MM.1S (cell line): ENCODE data around the gene PHC3.
A peak's percentile ranks its signal among the peaks of the same experiment; 100 is the strongest.

Experiments
- DNase-seq: peaks from one replicate; pipeline ENCODE4 v3.0.0-alpha.2; 2015
- H2AFZ ChIP-seq: fragments of 300-600 bp; sonication (generic); 2 replicates; pipeline ENCODE4 v1.6.0; 2016; ENCODE audit warnings: antibody characterized with exemption, low read length
- H3F3A ChIP-seq: fragments of 300-600 bp; sonication (generic); 2 replicates; pipeline ENCODE4 v1.6.1; 2016; ENCODE audit warnings: mild to moderate bottlenecking, antibody characterized with exemption, low read length, moderate library complexity, mixed read lengths; ENCODE audit not compliant: insufficient read depth
- H3K27ac ChIP-seq: fragments of 300-600 bp; sonication (generic); 2 replicates; pipeline ENCODE4 v1.5.1; 2016; ENCODE audit warnings: mild to moderate bottlenecking, low read length
- H3K27me3 ChIP-seq: fragments of 300-600 bp; sonication (generic); replicated peaks from 2 replicates; pipeline ENCODE4 v1.6.0; 2016; ENCODE audit warnings: low read length; ENCODE audit not compliant: insufficient read depth
- H3K36me3 ChIP-seq: fragments of 300-600 bp; sonication (generic); replicated peaks from 2 replicates; pipeline ENCODE4 v1.6.1; 2016; ENCODE audit warnings: mild to moderate bottlenecking, low read length, mixed read lengths; ENCODE audit not compliant: insufficient read depth
- H3K4me1 ChIP-seq: fragments of 300-600 bp; sonication (generic); 2 replicates; pipeline ENCODE4 v1.6.1; 2016; ENCODE audit warnings: low read length, mixed read lengths
- H3K4me2 ChIP-seq: fragments of 300-600 bp; sonication (generic); 2 replicates; pipeline ENCODE4 v1.6.0; 2016; ENCODE audit warnings: low read depth, low read length
- H3K4me3 ChIP-seq: fragments of 300-600 bp; sonication (generic); 2 replicates; pipeline ENCODE4 v1.5.1; 2016; ENCODE audit warnings: low read length, mixed read lengths
- H3K79me2 ChIP-seq: fragments of 300-600 bp; sonication (generic); 2 replicates; pipeline ENCODE4 v1.6.1; 2016; ENCODE audit warnings: mixed run types, low read length, mixed read lengths
- H3K9ac ChIP-seq: fragments of 300-600 bp; sonication (generic); 2 replicates; pipeline ENCODE4 v1.6.1; 2016; ENCODE audit warnings: low read length, mixed read lengths
- H3K9me2 ChIP-seq: fragments of 300-600 bp; sonication (generic); replicated peaks from 2 replicates; pipeline ENCODE4 v1.6.1; 2016; ENCODE audit warnings: mild to moderate bottlenecking, low read length, mixed read lengths; ENCODE audit not compliant: insufficient read depth
- H3K9me3 ChIP-seq: fragments of 300-600 bp; sonication (generic); replicated peaks from 2 replicates; pipeline ENCODE4 v1.6.1; 2016; ENCODE audit warnings: mild to moderate bottlenecking, low read length, mixed read lengths; ENCODE audit not compliant: insufficient read depth
- H4K20me1 ChIP-seq: fragments of 300-600 bp; sonication (generic); 2 replicates; pipeline ENCODE4 v1.6.1; 2016; ENCODE audit warnings: mild to moderate bottlenecking, low read length, moderate library complexity, mixed read lengths; ENCODE audit not compliant: insufficient read depth
- EZH2 ChIP-seq: fragments of 300-600 bp; sonication (generic); optimal IDR thresholded peaks from 2 replicates; pipeline ENCODE3; 2017; ENCODE audit warnings: low read depth, mild to moderate bottlenecking, antibody characterized with exemption, low read length, mixed read lengths
- EZH2phosphoT487 ChIP-seq: fragments of 300-600 bp; sonication (generic); IDR thresholded peaks from 2 replicates; pipeline ENCODE4 v1.6.1; 2018; ENCODE audit warnings: antibody characterized with exemption, low read length
- TF ChIP-seq, protein P1 (sequence below): fragments of 300-600 bp; sonication (generic); IDR thresholded peaks from 2 replicates; pipeline ENCODE4 v1.5.1; 2016; ENCODE audit warnings: antibody characterized with exemption, low read length, mixed read lengths

The PHC3 gene

DNA sequence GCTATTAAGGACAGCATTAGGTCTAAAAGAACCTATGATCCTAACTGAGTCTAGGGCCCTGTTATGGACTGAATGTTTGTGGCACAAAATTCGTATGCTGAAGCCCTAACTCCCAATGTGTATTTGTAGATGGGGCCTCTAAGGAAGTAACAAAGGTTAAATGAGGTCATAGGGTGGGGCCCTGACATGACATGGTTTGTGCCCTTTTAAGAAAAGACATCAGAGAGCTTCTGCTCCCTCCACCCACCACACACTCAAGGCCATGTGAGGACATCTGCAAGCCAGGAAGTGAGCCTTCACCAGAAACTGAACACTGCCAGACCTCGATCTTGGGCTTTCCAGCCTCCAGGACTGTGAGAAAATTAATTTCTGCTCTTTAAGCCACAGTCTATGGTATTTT lies 49.2 kb downstream of the PHC3 start:
- H3K4me2 ChIP-seq = peak overlapping the region; percentile 46
- peak; percentile 91 for DNase-seq
- H3K9me3 ChIP-seq = no peaks in the 10 kb centered on the region
- peaks cover 76% of the 10 kb centered on the region for H3K79me2 ChIP-seq
- H3K27me3 ChIP-seq = no peaks in the 10 kb centered on the region
- peak overlapping the region; percentile 13; the same call in 1 of the 2 replicates for H3K9ac ChIP-seq
- no peak overlapping the region for H3K4me3 ChIP-seq
- H3K4me1 ChIP-seq = peaks cover 64% of the 10 kb centered on the region
- H3K27ac ChIP-seq = peak overlapping the region; percentile 69; the same call in 1 of the 2 replicates
- no peak overlapping the region for H2AFZ ChIP-seq
- H3K36me3 ChIP-seq = peaks cover 15% of the 10 kb centered on the region
- no peak for TF ChIP-seq EZH2phosphoT487
- TF ChIP-seq, protein P1, sequence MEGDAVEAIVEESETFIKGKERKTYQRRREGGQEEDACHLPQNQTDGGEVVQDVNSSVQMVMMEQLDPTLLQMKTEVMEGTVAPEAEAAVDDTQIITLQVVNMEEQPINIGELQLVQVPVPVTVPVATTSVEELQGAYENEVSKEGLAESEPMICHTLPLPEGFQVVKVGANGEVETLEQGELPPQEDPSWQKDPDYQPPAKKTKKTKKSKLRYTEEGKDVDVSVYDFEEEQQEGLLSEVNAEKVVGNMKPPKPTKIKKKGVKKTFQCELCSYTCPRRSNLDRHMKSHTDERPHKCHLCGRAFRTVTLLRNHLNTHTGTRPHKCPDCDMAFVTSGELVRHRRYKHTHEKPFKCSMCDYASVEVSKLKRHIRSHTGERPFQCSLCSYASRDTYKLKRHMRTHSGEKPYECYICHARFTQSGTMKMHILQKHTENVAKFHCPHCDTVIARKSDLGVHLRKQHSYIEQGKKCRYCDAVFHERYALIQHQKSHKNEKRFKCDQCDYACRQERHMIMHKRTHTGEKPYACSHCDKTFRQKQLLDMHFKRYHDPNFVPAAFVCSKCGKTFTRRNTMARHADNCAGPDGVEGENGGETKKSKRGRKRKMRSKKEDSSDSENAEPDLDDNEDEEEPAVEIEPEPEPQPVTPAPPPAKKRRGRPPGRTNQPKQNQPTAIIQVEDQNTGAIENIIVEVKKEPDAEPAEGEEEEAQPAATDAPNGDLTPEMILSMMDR = no peak
- no peak for TF ChIP-seq EZH2
- H4K20me1 ChIP-seq = no peaks in the 10 kb centered on the region
- peaks cover 54% of the 10 kb centered on the region for H3F3A ChIP-seq
- H3K9me2 ChIP-seq = no peaks in the 10 kb centered on the region

DNA sequence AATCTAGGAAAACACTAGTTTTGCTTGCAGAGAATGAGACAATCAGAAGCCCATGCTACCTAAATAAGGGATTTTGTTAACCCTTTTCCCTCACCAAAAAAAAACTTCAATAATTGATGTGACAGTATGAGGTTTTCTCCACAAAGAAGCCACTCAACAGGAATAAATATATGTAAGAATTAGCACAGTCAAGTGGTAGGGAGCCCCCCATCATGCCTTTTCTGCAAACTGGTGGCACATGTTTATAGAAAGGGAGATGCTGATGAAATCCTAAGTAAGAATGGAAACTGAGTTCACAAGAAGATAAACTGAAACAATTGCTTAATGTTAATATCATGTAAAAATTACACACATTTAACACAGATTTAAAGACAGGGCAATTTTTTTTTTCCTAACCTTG lies 51.0 kb downstream of the PHC3 start:
- Histone ChIP-seq H3K79me2 (peaks cover 75% of the 10 kb centered on the region), H3K9ac (no peak overlapping the region; the same call in 1 of the 2 replicates), H3K4me1 (peaks cover 66% of the 10 kb centered on the region), H2AFZ (no peak overlapping the region), H3K27me3 (no peaks in the 10 kb centered on the region), H4K20me1 (no peaks in the 10 kb centered on the region), H3F3A (peaks cover 54% of the 10 kb centered on the region), H3K9me2 (no peaks in the 10 kb centered on the region), H3K4me3 (no peak overlapping the region), H3K27ac (peak overlapping the region; percentile 83; the same call in 1 of the 2 replicates), H3K9me3 (no peaks in the 10 kb centered on the region), H3K36me3 (peaks cover 6% of the 10 kb centered on the region; the same call in 1 of the 2 replicates), H3K4me2 (peak overlapping the region; percentile 78)
- TF ChIP-seq, protein P1 = no peak
- TF ChIP-seq EZH2phosphoT487 (no peak), EZH2 (no peak)
- DNase-seq = no peak

DNA sequence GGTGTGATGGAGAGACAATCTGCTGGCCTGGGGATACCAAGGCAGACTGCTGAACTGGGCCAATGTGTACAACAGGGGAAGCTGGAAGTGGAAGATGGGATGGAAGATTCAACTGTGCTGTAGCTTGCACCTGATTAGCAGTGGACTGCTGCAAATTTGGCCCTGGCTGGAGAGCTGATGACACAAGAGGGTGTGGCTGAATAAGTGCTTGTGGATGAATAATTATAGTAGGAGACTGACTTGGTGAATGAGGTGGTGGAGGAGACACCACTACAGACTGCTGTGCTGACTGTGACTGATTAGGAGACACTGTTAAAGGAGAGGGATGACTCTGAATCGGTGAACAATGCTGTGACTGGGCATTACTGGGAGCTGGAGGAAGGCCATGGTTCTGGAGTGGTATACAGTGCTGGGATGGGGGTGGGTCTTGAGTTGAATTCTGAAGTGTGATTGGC lies 52.5 kb downstream of the PHC3 start:
- peaks cover 54% of the 10 kb centered on the region for H3F3A ChIP-seq
- H3K27me3 ChIP-seq = no peaks in the 10 kb centered on the region
- H3K4me1 ChIP-seq = peaks cover 66% of the 10 kb centered on the region
- H3K9ac ChIP-seq = peak overlapping the region; percentile 29
- H3K27ac ChIP-seq = peak overlapping the region; percentile 83
- H4K20me1 ChIP-seq = no peaks in the 10 kb centered on the region
- H2AFZ ChIP-seq = no peak overlapping the region
- no peaks in the 10 kb centered on the region for H3K9me3 ChIP-seq
- peak overlapping the region; percentile 78 for H3K4me2 ChIP-seq
- TF ChIP-seq EZH2phosphoT487 = no peak
- TF ChIP-seq, protein P1 = no peak
- no peak for TF ChIP-seq EZH2
- H3K4me3 ChIP-seq = no peak overlapping the region; the same call in 1 of the 2 replicates
- H3K36me3 ChIP-seq = peaks cover 4% of the 10 kb centered on the region; the same call in 1 of the 2 replicates
- DNase-seq = peak; percentile 42
- H3K79me2 ChIP-seq = peaks cover 76% of the 10 kb centered on the region
- no peaks in the 10 kb centered on the region for H3K9me2 ChIP-seq
